WTC11 (cell line): ENCODE results near the gene AFG3L2. TPM values are rescaled to one million over a fixed set of nuclear protein-coding genes. Genes with fewer than 3 reads are reported as not detected.

Experiments used
- ATAC-seq: fragments of 200-7000 bp; cut with Tn5 transposase; 2 replicates; pipeline ENCODE4 v1.10.0; 2021; ENCODE audit warnings: mild to moderate bottlenecking, moderate library complexity
- CTCF ChIA-PET: fragments of 300-600 bp; sonication (Branson Sonifier 250); formaldehyde crosslinking; loops from one replicate; lab custom pipeline; 2021; ENCODE audit warnings: antibody characterized with exemption; lab: Charles Lee
- POLR2A ChIA-PET: fragments of 350-600 bp; sonication (Branson Sonifier 250); formaldehyde crosslinking; loops from one replicate; lab custom pipeline; 2021; ENCODE audit warnings: antibody characterized with exemption; lab: Charles Lee
- DNase-seq: peaks from one replicate; pipeline ENCODE4 v3.0.0; 2021; ENCODE audit warnings: low spot score
- H3K27ac Mint-ChIP-seq: 2 replicates; pipeline ENCODE4 v1.8.0; 2021; ENCODE audit warnings: mixed read lengths
- H3K27me3 Mint-ChIP-seq: 2 replicates; pipeline ENCODE4 v1.8.0; 2021; ENCODE audit warnings: low read depth, mild to moderate bottlenecking, moderate library complexity, mixed read lengths
- H3K36me3 Mint-ChIP-seq: 2 replicates; pipeline ENCODE4 v1.8.0; 2021; ENCODE audit warnings: mixed read lengths
- H3K4me1 Mint-ChIP-seq: 2 replicates; pipeline ENCODE4 v1.8.0; 2022; ENCODE audit warnings: mixed read lengths
- H3K4me3 Mint-ChIP-seq: 2 replicates; pipeline ENCODE4 v1.8.0; 2021; ENCODE audit warnings: mild to moderate bottlenecking, moderate library complexity, mixed read lengths
- H3K9me3 Mint-ChIP-seq: 2 replicates; pipeline ENCODE4 v1.8.0; 2021; ENCODE audit warnings: mixed read lengths
- FOXJ3 ChIP-seq: sonication (generic); formaldehyde crosslinking; IDR thresholded peaks from 2 replicates; pipeline ENCODE4 v1.9.0; 2021; ENCODE audit warnings: missing genetic modification reagents, mild to moderate bottlenecking, borderline replicate concordance
- FOXK1 ChIP-seq: sonication (generic); formaldehyde crosslinking; IDR thresholded peaks from 2 replicates; pipeline ENCODE4 v1.8.0; 2022; ENCODE audit warnings: mild to moderate bottlenecking, moderate library complexity, missing genetic modification reagents
- GABPB1 ChIP-seq: sonication (generic); formaldehyde crosslinking; IDR thresholded peaks from 2 replicates; pipeline ENCODE4 v1.8.1; 2023; ENCODE audit warnings: mild to moderate bottlenecking, missing genetic modification reagents
- NFE2L1 ChIP-seq: sonication (generic); formaldehyde crosslinking; IDR thresholded peaks from 2 replicates; pipeline ENCODE4 v1.8.1; 2023; ENCODE audit warnings: missing genetic modification reagents
- NR2C2 ChIP-seq: sonication (generic); formaldehyde crosslinking; IDR thresholded peaks from 2 replicates; pipeline ENCODE4 v1.8.0; 2022; ENCODE audit warnings: mild to moderate bottlenecking, missing genetic modification reagents
- NR3C1 ChIP-seq: sonication (generic); formaldehyde crosslinking; conservative IDR thresholded peaks from 2 replicates; pipeline ENCODE4 v1.8.1; 2023; ENCODE audit warnings: low read depth, mild to moderate bottlenecking, missing genetic modification reagents
- TEAD1 ChIP-seq: sonication (generic); formaldehyde crosslinking; IDR thresholded peaks from 2 replicates; pipeline ENCODE4 v1.8.0; 2022; ENCODE audit warnings: mild to moderate bottlenecking, missing genetic modification reagents
- TEAD4 ChIP-seq: sonication (generic); formaldehyde crosslinking; IDR thresholded peaks from 2 replicates; pipeline ENCODE4 v1.8.0; 2022; ENCODE audit warnings: mild to moderate bottlenecking, missing genetic modification reagents
- TP53 ChIP-seq: sonication (generic); formaldehyde crosslinking; IDR thresholded peaks from 2 replicates; pipeline ENCODE4 v1.8.1; 2023; ENCODE audit warnings: mild to moderate bottlenecking, missing genetic modification reagents
- ZNF263 ChIP-seq: sonication (generic); formaldehyde crosslinking; IDR thresholded peaks from 2 replicates; pipeline ENCODE4 v1.8.1; 2022; ENCODE audit warnings: low read depth, mild to moderate bottlenecking, moderate library complexity, missing genetic modification reagents
- ZNF416 ChIP-seq: fragments of 250-450 bp; sonication (Bioruptor Pico); IDR thresholded peaks from 2 replicates; pipeline ENCODE4 v1.9.0; 2021; ENCODE audit warnings: mild to moderate bottlenecking, inconsistent platforms
- total RNA-seq: library from RNA; stranded (reverse); gene quantifications from 3 replicates; pipeline ENCODE4 v1.2.3, GENCODE V29; 2021
- TF ChIP-seq, protein P1 (sequence below): sonication (generic); formaldehyde crosslinking; conservative IDR thresholded peaks from 2 replicates; pipeline ENCODE4 v1.8.1; 2023; ENCODE audit warnings: mild to moderate bottlenecking, low read depth, missing genetic modification reagents, moderate library complexity
- TF ChIP-seq, protein P2 (sequence below): sonication (generic); formaldehyde crosslinking; IDR thresholded peaks from 2 replicates; pipeline ENCODE4 v1.8.1; 2023; ENCODE audit warnings: mild to moderate bottlenecking, missing genetic modification reagents, moderate library complexity
- TF ChIP-seq, protein P3 (sequence below): sonication (generic); formaldehyde crosslinking; IDR thresholded peaks from 2 replicates; pipeline ENCODE4 v1.8.0; 2022; ENCODE audit warnings: mild to moderate bottlenecking, missing genetic modification reagents
- TF ChIP-seq, protein P4 (sequence below): sonication (generic); formaldehyde crosslinking; IDR thresholded peaks from 2 replicates; pipeline ENCODE4 v1.8.1; 2023; ENCODE audit warnings: mild to moderate bottlenecking, missing genetic modification reagents
- TF ChIP-seq, protein P5 (sequence below): sonication (generic); formaldehyde crosslinking; IDR thresholded peaks from 2 replicates; pipeline ENCODE4 v1.8.0; 2022; ENCODE audit warnings: mild to moderate bottlenecking, missing genetic modification reagents
- TF ChIP-seq, protein P6 (sequence below): fragments of 250-450 bp; sonication (Bioruptor Pico); conservative IDR thresholded peaks from 2 replicates; pipeline ENCODE4 v1.9.0; 2021; ENCODE audit warnings: mild to moderate bottlenecking
- TF ChIP-seq, protein P7 (sequence below): fragments of 250-450 bp; sonication (Bioruptor Pico); IDR thresholded peaks from 2 replicates; pipeline ENCODE4 v1.9.0; 2021; ENCODE audit warnings: mild to moderate bottlenecking
- TF ChIP-seq, protein P8 (sequence below): fragments of 250-450 bp; sonication (Bioruptor Pico); IDR thresholded peaks from 2 replicates; pipeline ENCODE4 v1.9.0; 2021; ENCODE audit warnings: mild to moderate bottlenecking

AFG3L2 gene
- total RNA-seq, 1 experiment from 2014 or later: 109 TPM

DNA sequence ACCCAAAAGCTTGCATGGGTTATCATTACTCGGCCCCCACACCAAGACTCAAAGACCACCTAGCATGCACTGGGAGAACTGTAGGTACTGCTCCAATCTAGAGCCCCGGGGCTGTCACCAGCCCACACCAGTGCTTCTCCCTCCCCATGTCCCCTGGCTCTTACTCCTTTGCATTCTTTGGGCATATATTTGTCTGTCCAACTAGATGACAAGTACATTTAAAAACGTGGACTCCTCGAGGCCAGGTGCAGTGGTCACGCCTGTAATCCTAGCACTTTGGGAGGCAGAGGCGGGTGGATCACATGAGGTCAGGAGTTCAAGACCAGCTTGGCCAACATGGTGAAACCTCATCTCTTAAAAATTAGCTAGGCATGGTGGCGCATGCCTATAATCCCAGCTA, 7.8 kb downstream of the AFG3L2 start:
- no peak overlapping the region for H3K4me3 Mint-ChIP-seq
- POLR2A ChIA-PET: interaction anchor here (0.6 to 0.7 kb wide), 2 partner anchors 81 to 157 kb away, joined by 3 read pairs; no protein-coding TSS in a partner anchor
- ATAC-seq: no peak

More for the DNA sequence above, 7.8 kb downstream of the AFG3L2 start:
- Mint-ChIP-seq H3K4me1 (peaks cover 16% of the 10 kb centered on the region), H3K9me3 (no peaks in the 10 kb centered on the region), H3K27me3 (no peaks in the 10 kb centered on the region), H3K27ac (peak overlapping the region; percentile 29; the same call in 1 of the 2 replicates), H3K36me3 (peaks cover 48% of the 10 kb centered on the region)
- DNase-seq: no peak
- CTCF ChIA-PET: interaction anchor here (0.7 kb wide), 1 partner anchor 65 kb away, joined by 3 read pairs; no protein-coding TSS in a partner anchor
- TF ChIP-seq, protein P1, sequence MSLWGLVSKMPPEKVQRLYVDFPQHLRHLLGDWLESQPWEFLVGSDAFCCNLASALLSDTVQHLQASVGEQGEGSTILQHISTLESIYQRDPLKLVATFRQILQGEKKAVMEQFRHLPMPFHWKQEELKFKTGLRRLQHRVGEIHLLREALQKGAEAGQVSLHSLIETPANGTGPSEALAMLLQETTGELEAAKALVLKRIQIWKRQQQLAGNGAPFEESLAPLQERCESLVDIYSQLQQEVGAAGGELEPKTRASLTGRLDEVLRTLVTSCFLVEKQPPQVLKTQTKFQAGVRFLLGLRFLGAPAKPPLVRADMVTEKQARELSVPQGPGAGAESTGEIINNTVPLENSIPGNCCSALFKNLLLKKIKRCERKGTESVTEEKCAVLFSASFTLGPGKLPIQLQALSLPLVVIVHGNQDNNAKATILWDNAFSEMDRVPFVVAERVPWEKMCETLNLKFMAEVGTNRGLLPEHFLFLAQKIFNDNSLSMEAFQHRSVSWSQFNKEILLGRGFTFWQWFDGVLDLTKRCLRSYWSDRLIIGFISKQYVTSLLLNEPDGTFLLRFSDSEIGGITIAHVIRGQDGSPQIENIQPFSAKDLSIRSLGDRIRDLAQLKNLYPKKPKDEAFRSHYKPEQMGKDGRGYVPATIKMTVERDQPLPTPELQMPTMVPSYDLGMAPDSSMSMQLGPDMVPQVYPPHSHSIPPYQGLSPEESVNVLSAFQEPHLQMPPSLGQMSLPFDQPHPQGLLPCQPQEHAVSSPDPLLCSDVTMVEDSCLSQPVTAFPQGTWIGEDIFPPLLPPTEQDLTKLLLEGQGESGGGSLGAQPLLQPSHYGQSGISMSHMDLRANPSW: no peak
- TF ChIP-seq, protein P2, sequence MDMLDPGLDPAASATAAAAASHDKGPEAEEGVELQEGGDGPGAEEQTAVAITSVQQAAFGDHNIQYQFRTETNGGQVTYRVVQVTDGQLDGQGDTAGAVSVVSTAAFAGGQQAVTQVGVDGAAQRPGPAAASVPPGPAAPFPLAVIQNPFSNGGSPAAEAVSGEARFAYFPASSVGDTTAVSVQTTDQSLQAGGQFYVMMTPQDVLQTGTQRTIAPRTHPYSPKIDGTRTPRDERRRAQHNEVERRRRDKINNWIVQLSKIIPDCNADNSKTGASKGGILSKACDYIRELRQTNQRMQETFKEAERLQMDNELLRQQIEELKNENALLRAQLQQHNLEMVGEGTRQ (CRISPR knock-in tag): no peak
- TF ChIP-seq, protein P3, sequence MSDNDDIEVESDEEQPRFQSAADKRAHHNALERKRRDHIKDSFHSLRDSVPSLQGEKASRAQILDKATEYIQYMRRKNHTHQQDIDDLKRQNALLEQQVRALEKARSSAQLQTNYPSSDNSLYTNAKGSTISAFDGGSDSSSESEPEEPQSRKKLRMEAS (CRISPR knock-in tag): no peak
- no peak for TF ChIP-seq NFE2L1 (CRISPR knock-in tag)
- TF ChIP-seq ZNF416 (CRISPR knock-in tag): no peak
- no peak for TF ChIP-seq TP53
- TF ChIP-seq FOXK1 (CRISPR knock-in tag): no peak
- TF ChIP-seq ZNF263 (CRISPR knock-in tag): no peak
- no peak for TF ChIP-seq TEAD1 (CRISPR knock-in tag)
- no peak for TF ChIP-seq NR3C1
- TF ChIP-seq, protein P4, sequence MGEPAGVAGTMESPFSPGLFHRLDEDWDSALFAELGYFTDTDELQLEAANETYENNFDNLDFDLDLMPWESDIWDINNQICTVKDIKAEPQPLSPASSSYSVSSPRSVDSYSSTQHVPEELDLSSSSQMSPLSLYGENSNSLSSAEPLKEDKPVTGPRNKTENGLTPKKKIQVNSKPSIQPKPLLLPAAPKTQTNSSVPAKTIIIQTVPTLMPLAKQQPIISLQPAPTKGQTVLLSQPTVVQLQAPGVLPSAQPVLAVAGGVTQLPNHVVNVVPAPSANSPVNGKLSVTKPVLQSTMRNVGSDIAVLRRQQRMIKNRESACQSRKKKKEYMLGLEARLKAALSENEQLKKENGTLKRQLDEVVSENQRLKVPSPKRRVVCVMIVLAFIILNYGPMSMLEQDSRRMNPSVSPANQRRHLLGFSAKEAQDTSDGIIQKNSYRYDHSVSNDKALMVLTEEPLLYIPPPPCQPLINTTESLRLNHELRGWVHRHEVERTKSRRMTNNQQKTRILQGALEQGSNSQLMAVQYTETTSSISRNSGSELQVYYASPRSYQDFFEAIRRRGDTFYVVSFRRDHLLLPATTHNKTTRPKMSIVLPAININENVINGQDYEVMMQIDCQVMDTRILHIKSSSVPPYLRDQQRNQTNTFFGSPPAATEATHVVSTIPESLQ (CRISPR knock-in tag): no peak
- TF ChIP-seq TEAD4 (CRISPR knock-in tag): no peak
- TF ChIP-seq, protein P5, sequence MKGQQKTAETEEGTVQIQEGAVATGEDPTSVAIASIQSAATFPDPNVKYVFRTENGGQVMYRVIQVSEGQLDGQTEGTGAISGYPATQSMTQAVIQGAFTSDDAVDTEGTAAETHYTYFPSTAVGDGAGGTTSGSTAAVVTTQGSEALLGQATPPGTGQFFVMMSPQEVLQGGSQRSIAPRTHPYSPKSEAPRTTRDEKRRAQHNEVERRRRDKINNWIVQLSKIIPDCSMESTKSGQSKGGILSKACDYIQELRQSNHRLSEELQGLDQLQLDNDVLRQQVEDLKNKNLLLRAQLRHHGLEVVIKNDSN (CRISPR knock-in tag): no peak
- TF ChIP-seq, protein P6, sequence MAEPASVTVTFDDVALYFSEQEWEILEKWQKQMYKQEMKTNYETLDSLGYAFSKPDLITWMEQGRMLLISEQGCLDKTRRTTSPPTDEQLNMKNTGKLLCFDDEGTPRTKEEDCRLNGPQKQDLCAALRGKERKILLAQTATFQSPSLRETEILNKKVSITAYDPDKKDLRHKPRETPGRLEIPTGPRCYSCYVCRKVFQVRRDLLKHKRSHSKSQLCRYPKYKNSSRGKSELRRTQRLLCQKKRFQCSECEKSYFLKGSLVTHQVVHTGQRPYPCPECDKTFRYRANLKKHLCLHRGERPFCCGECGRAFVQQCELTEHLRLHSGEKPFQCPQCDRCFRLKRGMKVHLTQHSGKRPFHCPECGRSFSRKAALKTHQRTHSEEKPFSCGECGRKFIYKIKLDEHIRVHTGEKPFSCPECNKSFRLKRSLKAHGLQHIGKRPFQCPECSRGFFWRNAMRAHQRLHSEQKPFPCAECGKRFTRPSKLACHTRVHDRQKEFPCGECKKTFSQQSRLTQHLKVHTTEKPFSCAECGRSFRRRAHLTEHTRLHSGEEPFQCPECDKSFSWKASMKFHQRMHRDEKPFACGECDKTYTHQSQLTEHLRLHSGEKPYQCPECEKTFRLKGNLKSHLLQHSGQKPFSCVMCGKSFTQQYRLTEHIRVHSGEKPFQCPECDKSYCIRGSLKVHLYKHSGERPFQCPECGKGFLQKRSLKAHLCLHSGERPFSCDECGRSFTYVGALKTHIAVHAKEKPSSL (CRISPR knock-in tag): no peak
- no peak for TF ChIP-seq NR2C2
- TF ChIP-seq, protein P7, sequence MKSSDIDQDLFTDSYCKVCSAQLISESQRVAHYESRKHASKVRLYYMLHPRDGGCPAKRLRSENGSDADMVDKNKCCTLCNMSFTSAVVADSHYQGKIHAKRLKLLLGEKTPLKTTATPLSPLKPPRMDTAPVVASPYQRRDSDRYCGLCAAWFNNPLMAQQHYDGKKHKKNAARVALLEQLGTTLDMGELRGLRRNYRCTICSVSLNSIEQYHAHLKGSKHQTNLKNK (CRISPR knock-in tag): no peak
- TF ChIP-seq GABPB1 (CRISPR knock-in tag): no peak
- TF ChIP-seq FOXJ3 (CRISPR knock-in tag): no peak
- TF ChIP-seq, protein P8, sequence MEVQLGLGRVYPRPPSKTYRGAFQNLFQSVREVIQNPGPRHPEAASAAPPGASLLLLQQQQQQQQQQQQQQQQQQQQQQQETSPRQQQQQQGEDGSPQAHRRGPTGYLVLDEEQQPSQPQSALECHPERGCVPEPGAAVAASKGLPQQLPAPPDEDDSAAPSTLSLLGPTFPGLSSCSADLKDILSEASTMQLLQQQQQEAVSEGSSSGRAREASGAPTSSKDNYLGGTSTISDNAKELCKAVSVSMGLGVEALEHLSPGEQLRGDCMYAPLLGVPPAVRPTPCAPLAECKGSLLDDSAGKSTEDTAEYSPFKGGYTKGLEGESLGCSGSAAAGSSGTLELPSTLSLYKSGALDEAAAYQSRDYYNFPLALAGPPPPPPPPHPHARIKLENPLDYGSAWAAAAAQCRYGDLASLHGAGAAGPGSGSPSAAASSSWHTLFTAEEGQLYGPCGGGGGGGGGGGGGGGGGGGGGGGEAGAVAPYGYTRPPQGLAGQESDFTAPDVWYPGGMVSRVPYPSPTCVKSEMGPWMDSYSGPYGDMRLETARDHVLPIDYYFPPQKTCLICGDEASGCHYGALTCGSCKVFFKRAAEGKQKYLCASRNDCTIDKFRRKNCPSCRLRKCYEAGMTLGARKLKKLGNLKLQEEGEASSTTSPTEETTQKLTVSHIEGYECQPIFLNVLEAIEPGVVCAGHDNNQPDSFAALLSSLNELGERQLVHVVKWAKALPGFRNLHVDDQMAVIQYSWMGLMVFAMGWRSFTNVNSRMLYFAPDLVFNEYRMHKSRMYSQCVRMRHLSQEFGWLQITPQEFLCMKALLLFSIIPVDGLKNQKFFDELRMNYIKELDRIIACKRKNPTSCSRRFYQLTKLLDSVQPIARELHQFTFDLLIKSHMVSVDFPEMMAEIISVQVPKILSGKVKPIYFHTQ (CRISPR knock-in tag): no peak
